ENCODE results near the gene SIN3B. TPM values are rescaled to one million over a fixed set of nuclear protein-coding genes. Genes with fewer than 3 reads are reported as not detected.
A peak's percentile ranks its signal among the peaks of the same experiment; 100 is the strongest.

SIN3B gene
- total and polyA plus RNA-seq, 9 of the 15 experiments (the other 6 are each of a cell fraction or from before 2014, with no cell fraction given), result 0.51 to 34.2 (median 14.3) TPM

- TF ChIP-seq TEAD2 (tag; IDR thresholded peaks at IDR 0.05) (peak; percentile 51; the same call in 1 of the 2 replicates), KLF6 (CRISPR knock-in tag; IDR thresholded peaks at IDR 0.05; ENCODE audit: borderline replicate concordance) (peak; percentile 72; the same call in 1 of the 2 replicates), PPARD (CRISPR knock-in tag; IDR thresholded peaks at IDR 0.05) (no peak), GTF2F1 (IDR thresholded peaks at IDR 0.05; ENCODE audit: low read depth, low read length) (peak; percentile 12; the same call in 1 of the 2 replicates), GATAD2A (IDR thresholded peaks at IDR 0.05) (no peak), ZNF398 (CRISPR knock-in tag; IDR thresholded peaks at IDR 0.05) (no peak), ARID4B (CRISPR knock-in tag; IDR thresholded peaks at IDR 0.05) (peak; percentile 94), KDM2B (CRISPR knock-in tag; IDR thresholded peaks at IDR 0.05) (peak; percentile 10; the same call in 1 of the 2 replicates), SIN3A (IDR thresholded peaks at IDR 0.05; ENCODE audit: borderline replicate concordance in 2 of 2, control insufficient read depth in 1 of 2, low read depth in 2 of 2, low read length in 2 of 2) (peak in 1 of 2 experiments; percentile 72; a peak in 2 of 4 replicates), ZNF12 (CRISPR knock-in tag; IDR thresholded peaks at IDR 0.05) (peak; percentile 47; the same call in 1 of the 2 replicates), SP2 (IDR thresholded peaks at IDR 0.05; ENCODE audit: extremely low read depth, low read depth, low read length, poor library complexity, severe bottlenecking) (no peak), ZC3H8 (IDR thresholded peaks at IDR 0.05) (no peak), FOSL1 (tag; conservative IDR thresholded peaks at IDR 0.05) (no peak), NFIX (CRISPR knock-in tag; IDR thresholded peaks at IDR 0.05; ENCODE audit: low read depth) (no peak), SMAD2 (IDR thresholded peaks at IDR 0.05; ENCODE audit: low read depth, low read length) (no peak), KAT2B (IDR thresholded peaks at IDR 0.05; ENCODE audit: low read depth, low read length) (no peak), HBP1 (CRISPR knock-in tag; IDR thresholded peaks at IDR 0.05) (peak; percentile 69), DACH1 (IDR thresholded peaks at IDR 0.05; ENCODE audit: partially characterized antibody) (no peak), NCOA6 (IDR thresholded peaks at IDR 0.05) (no peak)
- TF ChIP-seq, protein P1, sequence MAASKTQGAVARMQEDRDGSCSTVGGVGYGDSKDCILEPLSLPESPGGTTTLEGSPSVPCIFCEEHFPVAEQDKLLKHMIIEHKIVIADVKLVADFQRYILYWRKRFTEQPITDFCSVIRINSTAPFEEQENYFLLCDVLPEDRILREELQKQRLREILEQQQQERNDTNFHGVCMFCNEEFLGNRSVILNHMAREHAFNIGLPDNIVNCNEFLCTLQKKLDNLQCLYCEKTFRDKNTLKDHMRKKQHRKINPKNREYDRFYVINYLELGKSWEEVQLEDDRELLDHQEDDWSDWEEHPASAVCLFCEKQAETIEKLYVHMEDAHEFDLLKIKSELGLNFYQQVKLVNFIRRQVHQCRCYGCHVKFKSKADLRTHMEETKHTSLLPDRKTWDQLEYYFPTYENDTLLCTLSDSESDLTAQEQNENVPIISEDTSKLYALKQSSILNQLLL (CRISPR knock-in tag; IDR thresholded peaks at IDR 0.05; ENCODE audit: borderline replicate concordance), result no peak
These were observed 60.8 kb downstream of the SIN3B start (continued) for GRCh38 chr19:16889883-16890460.
